ENCODE measurements around the gene TCP11.

TCP11 gene

DNA sequence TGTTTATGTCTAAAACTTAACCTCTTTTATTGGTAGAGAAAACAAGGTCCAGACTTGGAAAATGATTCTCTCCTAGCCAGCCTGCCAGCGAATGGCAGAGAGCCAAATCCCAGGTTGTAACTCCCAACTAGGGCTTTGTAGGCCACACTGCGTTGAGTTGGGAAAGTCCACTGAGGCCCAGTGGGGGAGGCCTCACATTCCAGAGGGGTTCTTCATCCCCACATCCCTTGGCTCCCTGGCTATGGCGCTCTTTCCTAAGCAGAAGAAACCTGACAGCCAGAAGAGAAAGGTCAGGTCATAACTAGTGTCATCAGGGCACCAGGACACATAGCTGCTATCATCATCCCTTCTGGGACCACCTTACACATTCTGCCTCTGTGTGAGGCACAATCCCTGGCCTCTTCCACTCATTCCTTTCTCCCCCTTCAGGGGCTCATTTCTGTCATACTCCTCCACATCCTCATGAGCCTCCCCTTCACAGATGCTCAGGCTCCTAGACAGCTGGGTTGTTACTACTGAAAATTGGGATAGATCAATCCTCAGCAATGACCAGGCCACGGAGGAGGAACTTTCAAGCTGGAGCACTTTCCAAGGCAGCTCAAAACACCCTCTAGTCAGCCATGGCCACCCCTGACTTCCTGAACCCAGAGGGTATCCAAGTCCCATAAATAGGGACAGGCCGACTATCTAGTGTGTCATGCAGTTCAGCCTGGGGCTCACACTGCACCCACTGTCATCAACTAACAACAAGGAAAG lies 48.6 kb downstream of the TCP11 start:
- DNase-seq (ENCODE audit: low spot score): no peak

GRCh38 chr6:35091346-35092083 lies 49.6 kb downstream of the TCP11 start:
- no peak for DNase-seq (ENCODE audit: low spot score)

- DNase-seq (ENCODE audit: low spot score): no peak
Observed at GRCh38 chr6:35090734-35091133, 50.4 kb downstream of the TCP11 start.

- DNase-seq (ENCODE audit: low spot score): peak; percentile 1
Observed at GRCh38 chr6:35089935-35090505, 51.1 kb downstream of the TCP11 start.

DNA sequence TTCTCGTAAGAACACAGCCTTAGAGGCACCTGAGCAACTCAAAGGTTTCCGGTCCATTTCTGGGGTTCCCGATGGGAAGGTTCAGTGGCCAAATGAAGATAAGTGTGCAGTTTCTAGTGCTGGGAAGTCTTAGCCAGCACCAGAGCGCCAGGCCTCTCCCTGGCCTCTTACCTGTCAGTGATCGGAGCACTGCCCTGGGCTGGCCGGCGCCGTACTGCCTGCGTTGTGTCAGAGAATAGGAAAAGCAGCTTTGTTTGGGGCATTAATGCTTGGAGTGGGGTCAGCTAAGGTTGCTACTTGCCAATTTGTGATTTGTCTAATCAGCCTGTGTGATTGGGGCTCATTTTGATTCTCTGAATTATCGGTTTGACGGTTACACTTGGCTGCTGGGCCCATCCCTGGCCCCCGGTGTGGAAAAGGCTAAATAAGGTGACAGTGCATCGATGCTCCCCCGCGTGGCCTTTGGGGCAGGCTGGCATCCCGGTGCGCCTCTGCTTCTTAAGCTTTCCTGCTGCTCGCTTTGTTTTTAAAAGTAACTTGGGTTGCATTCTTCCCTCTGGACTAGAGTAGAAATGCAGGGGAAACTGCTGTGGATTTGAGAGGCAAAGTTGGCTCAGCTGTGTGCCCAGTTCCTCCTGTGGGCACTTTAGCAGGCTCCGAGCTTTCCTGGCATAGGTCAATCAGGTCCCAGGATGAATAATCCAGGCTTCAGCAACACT lies 51.8 kb downstream of the TCP11 start:
- DNase-seq (ENCODE audit: low spot score): peak; percentile 1

DNA sequence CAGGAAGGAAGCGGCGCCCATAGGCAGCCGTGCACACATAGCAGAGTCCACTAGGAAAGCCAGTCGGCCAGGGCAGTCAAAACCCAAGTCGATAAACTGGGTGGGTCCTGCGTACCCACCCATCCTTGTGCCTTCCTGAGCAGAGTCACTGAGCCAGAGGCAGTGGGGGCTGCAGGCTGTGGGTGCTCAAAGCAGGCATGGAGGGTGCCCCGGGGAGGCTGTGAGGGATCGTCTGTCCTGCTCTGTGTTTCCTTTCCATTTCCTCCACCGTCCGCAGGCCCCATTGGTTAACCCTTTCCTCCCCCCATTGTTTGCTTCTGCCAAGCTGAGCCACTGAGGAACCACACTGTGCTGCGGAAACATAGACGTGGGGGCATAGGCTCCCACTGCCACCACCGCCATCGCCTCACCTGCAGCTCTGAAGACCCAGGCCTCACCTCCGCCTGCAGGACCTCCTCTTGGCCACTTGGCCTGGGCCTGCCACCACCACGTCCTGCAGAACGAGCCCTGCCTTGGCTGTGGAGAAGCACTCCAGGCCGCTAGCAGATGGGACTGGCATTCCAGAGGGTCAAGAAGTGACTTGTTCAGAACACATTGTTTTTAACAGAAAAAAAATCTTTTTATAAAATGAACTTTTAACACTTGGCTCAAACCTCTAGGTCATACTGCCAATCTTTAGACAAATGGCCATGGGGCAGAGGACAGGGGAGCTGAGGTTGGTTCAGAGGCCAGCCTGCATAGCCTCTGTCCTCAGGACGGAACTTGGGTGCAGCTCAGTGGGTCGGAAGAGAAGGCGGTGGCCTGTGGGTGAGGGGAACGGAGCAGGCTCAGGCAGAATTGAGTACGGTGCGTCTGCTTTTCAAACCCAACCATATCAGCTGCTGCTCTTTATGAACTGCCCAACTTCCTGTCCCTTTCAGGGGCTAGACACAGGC lies 52.6 kb downstream of the TCP11 start:
- no peak for DNase-seq (ENCODE audit: low spot score)

- DNase-seq (ENCODE audit: low spot score): no peak
Observed at GRCh38 chr6:35087361-35088280, 53.5 kb downstream of the TCP11 start.

DNA sequence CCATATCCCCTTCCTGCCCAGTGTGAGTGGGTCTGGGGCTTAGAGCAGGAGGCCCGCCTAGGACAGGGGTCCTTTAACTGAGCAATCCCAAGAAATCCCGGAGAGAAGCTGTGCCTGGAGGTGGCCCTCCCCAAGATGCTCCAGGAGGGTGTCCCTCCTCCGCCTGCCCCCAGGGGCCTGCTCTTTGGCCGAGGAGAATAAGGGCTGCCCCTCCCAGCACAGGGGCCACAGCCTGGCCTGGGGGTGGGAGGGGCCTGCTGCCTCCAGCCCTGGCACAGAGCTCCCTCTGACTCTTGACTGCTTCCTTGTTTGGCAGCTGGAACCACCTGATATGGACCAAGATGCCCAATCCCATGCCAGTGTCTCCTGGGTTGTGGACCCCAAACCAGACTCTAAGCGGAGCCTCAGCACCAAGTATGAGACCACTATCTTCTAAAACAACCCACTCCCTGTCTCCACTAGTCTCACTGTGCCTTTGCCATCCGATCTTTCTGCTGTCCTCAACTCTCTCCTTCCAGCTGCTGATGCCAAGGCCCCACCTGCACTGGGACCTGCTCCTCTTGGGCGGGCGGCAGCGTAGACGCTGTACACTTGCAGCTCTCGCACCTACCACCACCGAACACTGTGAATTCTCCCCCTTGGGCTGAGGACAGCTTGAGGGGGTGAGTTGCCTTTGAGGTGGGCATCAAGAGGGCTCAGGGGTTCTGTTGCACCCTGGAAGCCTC lies 54.3 kb downstream of the TCP11 start:
- DNase-seq (ENCODE audit: low spot score): no peak

DNA sequence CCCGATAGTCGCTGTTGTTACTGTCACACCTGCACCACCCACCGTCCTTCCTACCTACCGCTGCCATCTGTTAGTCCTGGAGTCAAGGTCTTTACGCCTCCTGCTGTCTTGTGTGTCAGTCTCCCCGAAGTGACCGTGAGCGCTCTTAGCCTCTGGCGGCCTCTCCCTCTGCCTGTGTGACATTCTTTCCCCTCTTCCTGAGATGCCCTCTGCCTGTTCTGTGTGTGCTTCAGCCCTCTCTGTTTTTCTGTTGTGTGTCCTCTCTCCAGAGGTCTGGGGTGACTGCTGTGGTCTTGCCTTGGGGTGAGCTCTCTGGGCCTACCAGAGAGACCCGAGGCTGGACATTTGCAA lies 54.9 kb downstream of the TCP11 start:
- no peak for DNase-seq (ENCODE audit: low spot score)

GRCh38 chr6:35085359-35086281 lies 55.5 kb downstream of the TCP11 start:
- DNase-seq (ENCODE audit: low spot score): no peak

- no peak for DNase-seq (ENCODE audit: low spot score)
Observed at GRCh38 chr6:35084511-35085203, 56.5 kb downstream of the TCP11 start.

DNA sequence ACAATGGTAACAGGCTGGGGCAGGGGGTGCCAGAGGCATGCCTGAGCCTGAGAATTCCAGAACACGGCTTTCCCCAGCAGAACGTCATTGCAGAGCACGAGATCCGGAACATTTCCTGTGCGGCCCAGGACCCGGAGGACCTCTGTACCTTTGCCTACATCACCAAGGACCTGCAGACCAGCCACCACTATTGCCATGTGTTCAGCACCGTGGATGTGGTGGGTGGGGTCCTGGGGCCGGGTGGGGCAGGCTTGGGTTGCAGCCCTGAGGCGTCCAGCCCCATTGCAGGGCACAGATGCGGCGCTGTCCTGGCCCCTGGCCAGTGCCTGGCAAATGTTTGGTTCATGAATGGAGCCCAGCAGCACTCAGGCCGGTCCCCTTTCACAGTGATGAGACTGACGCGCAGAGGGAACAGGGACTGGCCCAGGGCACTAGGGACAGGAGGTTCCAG lies 57.1 kb downstream of the TCP11 start:
- DNase-seq (ENCODE audit: low spot score): no peak

GRCh38 chr6:35083507-35083906 lies 57.6 kb downstream of the TCP11 start:
- no peak for DNase-seq (ENCODE audit: low spot score)

GRCh38 chr6:35082733-35083403 lies 58.3 kb downstream of the TCP11 start:
- no peak for DNase-seq (ENCODE audit: low spot score)

GRCh38 chr6:35082046-35082732 lies 59.0 kb downstream of the TCP11 start:
- no peak for DNase-seq (ENCODE audit: low spot score)

- no peak for DNase-seq (ENCODE audit: low spot score)
Observed at GRCh38 chr6:35081426-35081851, 59.7 kb downstream of the TCP11 start.

All from germinal center (tissue), 1 donor.